Keratinocyte (primary cell): Measurements from ENCODE around the gene ATP8B1. TPM values are rescaled to one million over a fixed set of nuclear protein-coding genes. Genes with fewer than 3 reads are reported as not detected.

Experiments used
- DNase-seq: peaks from one replicate; pipeline ENCODE4 v3.0.0-alpha.2; 2011; ENCODE audit warnings: low read depth, missing footprints, low spot score
- FAIRE-seq: peaks from 2 replicates; lab custom pipeline; 2011; peaks lifted over from hg19 to GRCh38; lab: Jason Lieb, UNC
- H2AFZ ChIP-seq: 2 replicates; pipeline ENCODE4 v1.6.0; 2012; ENCODE audit warnings: low read length, control low read depth, inconsistent platforms; ENCODE audit not compliant: control insufficient read depth
- H3K27ac ChIP-seq: 2 replicates; pipeline ENCODE4 v1.5.1; 2011; ENCODE audit warnings: low read length; ENCODE audit not compliant: control insufficient read depth, insufficient read depth
- H3K27me3 ChIP-seq: 3 replicates; pipeline ENCODE4 v1.6.0; 2011; ENCODE audit warnings: low read length; ENCODE audit not compliant: control insufficient read depth, insufficient read depth; ENCODE audit errors: extremely low read depth
- H3K36me3 ChIP-seq, 2 experiments: 2 replicates in 1 of 2; 3 replicates in 1 of 2; pipeline ENCODE4 v1.5.1; 2011; ENCODE audit warnings: low read length in 2 of 2, mild to moderate bottlenecking in 1 of 2; ENCODE audit not compliant: control insufficient read depth in 2 of 2, insufficient read depth in 2 of 2; ENCODE audit errors: extremely low read depth in 1 of 2
- H3K4me1 ChIP-seq: 3 replicates; pipeline ENCODE4 v1.5.1; 2011; ENCODE audit warnings: low read length; ENCODE audit not compliant: control insufficient read depth, insufficient read depth; ENCODE audit errors: extremely low read depth
- H3K4me2 ChIP-seq: 3 replicates; pipeline ENCODE4 v1.6.0; 2011; ENCODE audit warnings: low read depth, low read length; ENCODE audit not compliant: control insufficient read depth, insufficient read depth; ENCODE audit errors: extremely low read depth
- H3K4me3 ChIP-seq, 3 experiments: fragments of 200-600 bp in 1 of 3; sonication (generic) in 1 of 3; 2 replicates in 2 of 3; 3 replicates in 1 of 3; pipeline ENCODE4 v1.5.1; 2011 to 2016; ENCODE audit warnings: low read length in 3 of 3, mild to moderate bottlenecking in 3 of 3, control low read depth in 2 of 3, inconsistent platforms in 1 of 3, low read depth in 1 of 3, mixed read lengths in 1 of 3, mixed run types in 1 of 3, moderate library complexity in 1 of 3; ENCODE audit not compliant: control insufficient read depth in 2 of 3, insufficient read depth in 2 of 3; ENCODE audit errors: extremely low read depth in 1 of 3
- H3K79me2 ChIP-seq: 2 replicates; pipeline ENCODE4 v1.6.0; 2012; ENCODE audit warnings: low read length; ENCODE audit not compliant: control insufficient read depth, insufficient read depth
- H3K9ac ChIP-seq: 3 replicates; pipeline ENCODE4 v1.6.0; 2011; ENCODE audit warnings: low read length; ENCODE audit not compliant: control insufficient read depth, insufficient read depth; ENCODE audit errors: extremely low read depth
- H3K9me1 ChIP-seq: 3 replicates; pipeline ENCODE4 v1.6.0; 2011; ENCODE audit warnings: low read length; ENCODE audit not compliant: control insufficient read depth, insufficient read depth; ENCODE audit errors: extremely low read depth
- H3K9me3 ChIP-seq: 2 replicates; pipeline ENCODE4 v1.5.1; 2012; ENCODE audit warnings: low read depth, low read length; ENCODE audit not compliant: control insufficient read depth
- H4K20me1 ChIP-seq: 3 replicates; pipeline ENCODE4 v1.6.0; 2011; ENCODE audit warnings: low read length; ENCODE audit not compliant: control insufficient read depth, insufficient read depth; ENCODE audit errors: extremely low read depth
- CTCF ChIP-seq, 3 experiments: IDR thresholded peaks in 1 of 3; conservative IDR thresholded peaks in 1 of 3; optimal IDR thresholded peaks in 1 of 3; 2 replicates in 2 of 3; 3 replicates in 1 of 3; pipeline versions ENCODE3 to v1.5.1; 2011; ENCODE audit warnings: low read length in 3 of 3, mild to moderate bottlenecking in 3 of 3, moderate library complexity in 2 of 3, control low read depth in 1 of 3, inconsistent platforms in 1 of 3; ENCODE audit not compliant: insufficient read depth in 2 of 3; ENCODE audit errors: extremely low read depth in 1 of 3
- EZH2 ChIP-seq: IDR thresholded peaks from one replicate; pipeline ENCODE4 v1.6.1; 2012; ENCODE audit warnings: inconsistent platforms, mild to moderate bottlenecking, low read length, moderate library complexity
- dilution Hi-C: fragments of 300-500 bp; cut with MboI; formaldehyde crosslinking; loops from one replicate; pipeline ENCODE4 v1.7.0; 2020; ENCODE audit warnings: low sequenced_read_pairs; ENCODE audit not compliant: extremely low pct_ligation_motif_present
- polyA plus RNA-seq, 5 experiments: library from polyadenylated mRNA; depleted of rRNA in 3 of 5; stranded (reverse) in 3 of 5; stranded (forward) in 1 of 5; unstranded in 1 of 5; fragments of >200 nt; gene quantifications; 1 replicate in 1 of 5; 2 replicates in 3 of 5; 3 replicates in 1 of 5; pipeline versions ENCODE4 v1.2.1 to v1.2.3, GENCODE V29; 2011 to 2012; ENCODE audit warnings: missing spikeins in 2 of 5, low read depth in 1 of 5, low replicate concordance in 1 of 5

The ATP8B1 gene
- polyA plus RNA-seq, 1 donor (not counting 4 experiments of a cell fraction or from before 2014, with no cell fraction given) = 20.4 TPM

GRCh38 chr18:57841568-57841967 lies 38.5 kb upstream of the ATP8B1 start:
- no peak overlapping the region for H3K9ac ChIP-seq
- no peaks in the 10 kb centered on the region for H3K79me2 ChIP-seq
- H3K9me3 ChIP-seq = no peaks in the 10 kb centered on the region
- peaks cover 13% of the 10 kb centered on the region for H3K4me1 ChIP-seq
- dilution Hi-C loops = no loop called here
- H3K36me3 ChIP-seq = no peaks in the 10 kb centered on the region
- no peak for DNase-seq
- no peak overlapping the region for H3K4me2 ChIP-seq
- H3K9me1 ChIP-seq = no peaks in the 10 kb centered on the region
- FAIRE-seq = no peak
- H3K27ac ChIP-seq = no peak overlapping the region
- TF ChIP-seq CTCF (optimal IDR thresholded peaks at IDR 0.05 in 1 of 3, IDR thresholded peaks at IDR 0.05 in 1 of 3, conservative IDR thresholded peaks at IDR 0.05 in 1 of 3; ENCODE audit: extremely low read depth in 1 of 3, insufficient read depth in 2 of 3, low read length in 3 of 3) (no peak), EZH2 (no peak)
- H3K27me3 ChIP-seq = no peaks in the 10 kb centered on the region
- H2AFZ ChIP-seq = no peak overlapping the region
- H4K20me1 ChIP-seq = no peaks in the 10 kb centered on the region
- no peak overlapping the region for H3K4me3 ChIP-seq

- peaks cover 5% of the 10 kb centered on the region for H3K4me1 ChIP-seq
- DNase-seq = no peak
- H3K9ac ChIP-seq = no peak overlapping the region
- TF ChIP-seq CTCF (optimal IDR thresholded peaks at IDR 0.05 in 1 of 3, IDR thresholded peaks at IDR 0.05 in 1 of 3, conservative IDR thresholded peaks at IDR 0.05 in 1 of 3; ENCODE audit: extremely low read depth in 1 of 3, insufficient read depth in 2 of 3, low read length in 3 of 3) (no peak), EZH2 (no peak)
- no peaks in the 10 kb centered on the region for H3K9me3 ChIP-seq
- H2AFZ ChIP-seq = no peak overlapping the region
- H3K27ac ChIP-seq = no peak overlapping the region
- H3K4me3 ChIP-seq = no peak overlapping the region
- H3K36me3 ChIP-seq = no peaks in the 10 kb centered on the region
- H3K79me2 ChIP-seq = no peaks in the 10 kb centered on the region
- FAIRE-seq = peak; percentile 32
- no peak overlapping the region for H3K4me2 ChIP-seq
- dilution Hi-C loops = no loop called here
- H3K9me1 ChIP-seq = no peaks in the 10 kb centered on the region
- H4K20me1 ChIP-seq = no peaks in the 10 kb centered on the region
- H3K27me3 ChIP-seq = no peaks in the 10 kb centered on the region
Observed at GRCh38 chr18:57839942-57840381, 36.8 kb upstream of the ATP8B1 start.
